Activated naive CD4-positive, alpha-beta T cell treated with Interleukin-2 at 50 U/mL for 16 hours (primary cell): Measurements from ENCODE around the gene IMPDH1.
A peak's percentile ranks its signal among the peaks of the same experiment; 100 is the strongest.
"Not testable (repeated sequence)": the region's sequence is repeated elsewhere in the genome, so short reads cannot be mapped to it uniquely, and the experiment has no call there.

Experiments
- DNase-seq: peaks from one replicate; pipeline ENCODE4 v3.0.0-alpha.2; 2020

Gene IMPDH1

DNA sequence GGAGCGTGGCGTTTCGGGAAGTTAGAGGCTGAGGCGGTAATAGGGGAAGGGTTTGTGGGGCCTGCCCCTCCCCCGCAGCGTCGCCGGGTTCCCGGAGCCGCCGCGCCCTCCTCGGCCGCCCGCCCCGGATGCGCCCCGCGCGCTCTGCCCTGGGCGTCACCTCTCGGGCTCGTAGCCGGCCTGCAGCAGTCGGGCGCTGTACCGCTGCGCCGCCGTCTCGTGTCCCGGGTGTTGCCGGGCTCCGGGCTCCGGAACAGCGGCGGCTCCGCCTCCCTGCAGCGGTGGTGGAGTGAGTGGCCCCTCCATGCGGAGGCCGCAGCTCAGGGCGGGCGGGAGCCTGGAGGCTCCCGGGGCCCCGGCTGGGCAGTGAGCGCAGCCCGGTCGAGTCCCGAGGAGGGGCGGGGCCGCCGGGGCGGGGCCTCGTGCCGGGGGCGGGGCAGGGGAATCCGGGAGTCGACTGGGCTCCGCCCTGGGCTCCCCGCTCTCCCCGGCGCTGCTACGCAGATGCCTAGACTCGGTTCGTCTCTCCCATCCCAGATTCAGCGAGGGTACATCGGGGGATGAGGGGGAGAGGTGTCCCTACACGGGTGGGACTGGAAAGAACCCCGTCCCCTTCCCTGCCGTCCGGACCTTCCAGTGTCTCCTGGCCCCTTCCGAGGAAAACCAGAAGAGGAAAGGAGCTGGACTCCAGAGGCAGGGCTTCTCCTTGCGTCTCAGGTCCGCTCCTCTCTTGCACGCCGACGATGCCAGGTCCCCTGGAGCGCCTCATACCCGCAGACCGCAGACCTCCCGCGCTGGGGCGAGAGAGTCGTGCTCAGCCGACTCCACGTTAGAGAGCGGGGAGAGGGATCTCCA is at the start of gene IMPDH1:
Gene IMPDH1 (minus strand): TSS at position 387 of the 855 bp plus-strand sequence. CDS start 81 bp downstream, at position 306.
- peak; percentile 88 for DNase-seq

DNA sequence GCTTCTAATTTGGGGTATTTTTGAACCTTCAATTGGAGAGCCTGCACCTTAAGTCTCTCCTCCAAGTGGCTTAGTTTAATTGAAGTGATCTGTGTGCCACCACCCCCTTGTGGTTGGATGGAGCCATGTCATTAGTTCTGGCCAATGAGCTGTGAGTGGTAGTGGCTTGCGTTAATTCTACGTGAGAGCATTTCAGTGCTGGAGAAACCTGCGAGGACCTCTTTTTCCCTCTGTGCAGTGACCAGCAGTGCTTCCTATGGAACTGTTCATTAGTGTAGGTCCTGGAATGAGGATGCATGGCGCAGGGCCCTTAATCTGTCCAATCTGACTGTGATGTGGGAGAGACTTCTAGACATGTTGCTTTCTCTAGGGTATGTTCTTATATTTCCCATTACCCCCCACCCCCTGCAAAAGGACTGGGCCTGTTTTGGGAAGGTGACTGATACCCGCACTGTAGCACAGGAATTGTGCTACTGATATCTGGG is 49.7 kb upstream of the IMPDH1 start:
- peak; percentile 68 for DNase-seq

DNA sequence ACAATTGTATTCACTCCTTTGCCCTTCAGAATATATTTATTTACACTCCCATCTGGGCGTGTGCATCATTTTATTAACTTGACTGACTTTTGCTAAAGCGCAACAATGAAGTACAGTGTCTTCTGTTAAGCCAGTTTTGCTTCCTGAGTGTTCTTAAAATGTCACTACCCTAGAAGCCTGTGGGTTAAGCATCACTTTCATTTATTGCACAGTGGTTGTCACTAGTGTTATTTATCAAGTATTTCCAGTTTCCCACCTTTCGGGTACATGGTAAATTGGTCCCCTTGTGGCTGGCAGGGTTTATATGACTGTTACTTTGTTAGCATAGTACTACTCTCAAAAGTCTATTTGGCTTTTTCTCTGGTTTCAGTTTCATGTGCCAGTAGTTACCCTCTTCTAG is 49.2 kb upstream of the IMPDH1 start:
- DNase-seq, result peak; percentile 24

DNA sequence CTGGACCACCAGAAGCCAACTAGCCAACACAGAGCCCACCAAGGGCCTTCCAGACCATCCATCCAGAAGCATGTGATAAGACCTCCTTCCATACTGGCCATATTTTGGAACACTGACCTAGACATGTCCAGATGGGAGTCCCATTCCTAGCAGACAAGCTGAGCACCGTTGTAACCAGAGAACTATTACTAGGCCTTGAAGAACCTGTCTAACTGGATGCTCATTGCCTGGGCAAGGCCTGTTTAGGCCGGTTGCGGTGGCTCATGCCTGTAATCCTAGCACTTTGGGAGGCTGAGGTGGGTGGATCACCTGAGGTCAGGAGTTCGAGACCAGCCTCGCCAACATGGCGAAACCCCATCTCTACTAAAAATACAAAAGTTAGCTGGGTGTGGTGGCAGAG is 47.6 kb upstream of the IMPDH1 start:
- not testable (repeated sequence) for DNase-seq

DNA sequence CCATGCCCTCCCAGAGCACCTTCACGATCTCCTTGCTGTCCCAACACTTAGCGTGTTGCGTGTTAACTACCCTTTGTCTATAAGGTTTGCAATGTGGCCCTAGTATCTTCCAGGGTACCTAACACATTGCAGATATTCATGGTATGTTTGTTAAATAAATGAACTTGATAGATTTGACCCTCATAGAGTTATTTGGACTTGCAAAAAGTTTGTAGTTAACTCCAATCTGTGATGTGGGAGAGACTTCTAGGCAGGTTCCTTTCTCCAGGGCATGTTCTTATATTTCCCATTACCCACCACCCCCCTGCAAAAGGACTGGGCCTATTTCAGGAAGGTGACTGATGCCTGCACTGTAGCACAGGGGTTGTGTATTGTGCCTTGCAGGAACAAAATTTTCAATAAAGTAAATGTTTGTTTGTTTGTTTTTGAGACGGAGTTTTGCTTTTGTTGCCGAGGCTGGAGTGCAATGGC is 46.5 kb upstream of the IMPDH1 start:
- no peak for DNase-seq

DNA sequence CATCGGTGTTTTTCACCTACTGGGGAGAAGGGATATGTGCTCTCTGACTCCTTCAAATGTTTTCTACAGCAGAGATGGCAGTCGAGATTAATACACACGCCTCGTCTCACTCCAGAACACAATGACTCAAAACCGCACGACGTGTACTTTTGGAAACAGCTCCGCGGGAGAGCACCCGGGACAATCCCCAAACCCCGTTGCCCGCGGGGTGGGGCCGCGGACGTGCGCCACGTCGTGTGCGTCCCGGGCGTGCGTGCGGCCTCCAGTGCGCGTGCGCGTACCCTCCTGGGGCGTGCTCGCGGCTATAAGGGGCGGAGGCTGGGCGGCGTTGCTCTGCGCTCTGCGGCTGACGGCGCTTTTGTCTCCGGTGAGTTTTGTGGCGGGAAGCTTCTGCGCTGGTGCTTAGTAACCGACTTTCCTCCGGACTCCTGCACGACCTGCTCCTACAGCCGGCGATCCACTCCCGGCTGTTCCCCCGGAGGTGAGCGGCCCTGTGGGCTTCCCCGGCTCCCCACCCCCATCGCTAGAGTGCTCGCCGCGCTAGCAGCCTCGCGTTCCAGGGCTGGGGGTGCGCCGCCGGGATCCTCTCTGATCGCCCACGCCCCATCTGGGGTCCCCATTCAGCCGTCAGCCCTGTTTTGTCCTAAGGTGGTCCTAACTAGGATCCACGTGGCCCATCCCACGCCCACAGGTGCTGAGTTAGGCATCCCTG is 45.9 kb upstream of the IMPDH1 start, which contains the start of gene HILPDA:
Gene HILPDA (plus strand): TSS at position 336 of the 712 bp plus-strand sequence. CDS start 1,391 bp downstream, outside the sequence.
- peak; percentile 94 for DNase-seq

DNA sequence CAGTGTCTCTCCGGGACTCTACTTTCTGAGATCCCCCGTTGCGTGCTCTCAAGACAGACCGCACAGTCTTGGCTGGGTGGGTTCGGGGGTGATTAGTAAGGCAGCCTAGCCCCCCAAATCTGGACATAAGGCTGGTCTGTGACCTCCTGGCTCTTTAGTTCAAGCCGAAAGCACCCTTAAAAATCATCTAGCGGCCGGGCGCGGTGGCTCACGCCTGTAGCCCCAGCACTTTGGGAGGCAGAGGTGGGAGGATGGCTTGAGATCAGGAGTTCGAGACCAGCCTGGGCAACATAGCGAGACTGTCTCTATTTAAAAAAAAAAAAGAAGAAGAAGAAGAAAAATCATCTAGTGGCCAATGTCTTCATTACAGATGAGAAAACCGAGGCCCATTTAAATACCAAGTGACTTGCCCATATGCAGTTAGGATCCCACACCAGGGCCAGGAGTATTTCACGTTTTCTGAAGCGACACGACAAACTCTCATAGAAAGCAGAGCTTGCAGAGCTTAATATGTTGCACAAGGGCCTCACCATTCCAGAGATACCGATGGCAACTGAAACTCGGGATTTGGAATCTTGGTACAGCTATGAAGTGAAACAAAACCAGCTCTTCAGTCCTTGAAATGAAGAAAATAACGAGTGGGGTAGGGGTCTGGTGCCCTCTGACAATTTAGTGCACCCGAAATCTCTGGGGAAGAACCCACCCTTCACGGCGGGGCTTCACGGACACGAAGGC is 45.2 kb upstream of the IMPDH1 start:
- no peak for DNase-seq

DNA sequence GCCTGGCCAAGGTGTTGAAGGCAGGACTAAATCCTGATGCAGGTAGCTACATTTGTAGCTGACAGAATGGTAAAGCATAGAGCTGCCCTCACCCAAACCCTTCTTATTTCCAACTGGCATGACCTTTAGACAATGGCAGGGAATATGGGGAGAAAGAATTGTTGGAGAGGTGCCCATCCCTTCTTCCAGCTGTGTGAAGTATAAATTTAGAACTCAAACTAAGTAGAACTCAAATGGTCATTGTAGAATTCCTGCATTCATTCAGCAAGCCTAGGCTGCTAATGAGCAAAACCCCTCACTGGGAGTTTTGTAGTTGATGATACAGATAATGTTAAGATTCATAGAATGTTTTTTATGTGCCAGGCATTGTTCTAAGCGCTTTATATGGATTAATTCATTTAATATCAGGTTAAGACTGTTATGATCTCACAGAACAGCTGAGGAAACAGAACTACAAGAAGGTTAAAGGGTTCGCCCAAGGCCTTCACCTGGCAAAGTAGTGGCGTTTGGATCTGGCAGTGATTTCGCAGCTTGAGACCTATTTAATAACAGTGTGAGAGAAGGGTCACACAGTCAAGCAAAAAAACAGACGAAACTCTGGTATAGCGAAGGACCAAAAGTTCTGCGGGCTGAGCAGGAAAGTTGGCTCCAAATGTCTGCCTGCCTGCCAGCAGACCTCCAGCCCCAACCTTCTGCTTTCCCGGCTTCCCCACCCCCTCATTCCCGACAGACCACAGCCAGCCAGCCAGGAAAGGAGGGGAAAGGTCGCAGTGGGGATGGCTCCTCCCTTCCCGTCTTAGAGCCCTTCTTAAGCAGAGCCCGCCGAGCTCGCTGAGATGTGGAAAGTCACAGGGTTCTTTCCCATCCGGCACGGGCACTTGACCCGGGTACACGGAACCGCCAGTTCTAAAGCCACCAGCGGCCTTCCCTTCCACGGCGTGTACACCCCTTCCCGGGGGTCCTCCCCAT is 44.3 kb upstream of the IMPDH1 start:
- DNase-seq, result no peak

DNA sequence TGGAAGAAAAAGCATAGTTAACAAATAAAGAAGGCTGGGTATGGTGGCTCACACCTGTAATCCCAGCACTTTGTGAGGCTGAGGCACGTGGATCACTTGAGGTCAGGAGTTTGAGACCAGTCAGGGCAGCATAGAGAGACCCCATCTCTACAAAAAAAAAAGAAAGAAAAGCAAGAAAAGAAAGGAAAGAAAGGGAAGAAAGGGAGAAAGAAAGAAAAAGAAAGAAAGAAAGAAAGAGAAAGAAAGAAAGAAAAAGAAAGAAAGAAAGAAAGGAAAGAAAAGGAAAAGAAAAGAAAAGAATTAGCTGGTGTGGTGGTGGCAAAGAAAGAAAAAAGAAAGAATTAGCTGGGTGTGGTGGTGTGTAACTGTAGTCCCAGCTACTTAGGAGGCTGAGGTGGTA is 42.8 kb upstream of the IMPDH1 start:
- no peak for DNase-seq

DNA sequence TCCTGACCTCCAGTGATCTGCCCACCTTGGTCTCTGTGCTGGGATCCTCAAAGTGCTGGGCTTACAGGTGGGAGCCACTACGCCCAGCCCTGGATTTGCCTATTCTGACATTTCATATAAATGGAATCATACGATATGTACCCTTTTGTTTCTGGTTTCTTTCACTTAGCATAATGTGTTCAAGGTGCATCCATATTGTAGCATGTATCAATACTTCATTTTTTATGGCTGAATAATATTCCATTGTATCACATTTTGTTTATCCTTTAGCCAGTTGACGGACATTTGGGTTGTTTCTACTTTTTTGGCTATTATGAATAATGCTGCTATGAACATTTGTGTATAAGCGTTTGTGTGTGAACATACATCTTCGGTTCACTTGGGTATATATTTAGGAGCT is 41.1 kb upstream of the IMPDH1 start:
- no peak for DNase-seq

DNA sequence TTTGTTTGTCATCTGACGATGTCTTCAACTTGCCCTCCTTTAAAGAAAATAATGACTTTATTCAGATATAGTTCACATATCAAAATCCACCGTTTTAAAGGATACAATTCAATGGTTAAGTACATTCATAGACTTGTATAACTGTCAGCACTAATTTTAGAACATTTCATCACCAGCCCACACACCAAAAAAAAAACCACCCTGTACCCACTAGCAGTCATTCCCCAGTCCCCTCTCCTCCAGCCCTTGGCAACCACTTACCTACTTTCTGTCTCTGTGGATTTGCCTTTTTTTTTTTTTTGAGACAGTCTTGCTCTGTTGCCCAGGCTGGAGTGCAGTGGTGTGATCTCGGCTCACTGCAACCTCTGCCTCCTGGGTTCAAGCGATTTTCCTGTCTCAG is 40.6 kb upstream of the IMPDH1 start:
- DNase-seq, result no peak

DNA sequence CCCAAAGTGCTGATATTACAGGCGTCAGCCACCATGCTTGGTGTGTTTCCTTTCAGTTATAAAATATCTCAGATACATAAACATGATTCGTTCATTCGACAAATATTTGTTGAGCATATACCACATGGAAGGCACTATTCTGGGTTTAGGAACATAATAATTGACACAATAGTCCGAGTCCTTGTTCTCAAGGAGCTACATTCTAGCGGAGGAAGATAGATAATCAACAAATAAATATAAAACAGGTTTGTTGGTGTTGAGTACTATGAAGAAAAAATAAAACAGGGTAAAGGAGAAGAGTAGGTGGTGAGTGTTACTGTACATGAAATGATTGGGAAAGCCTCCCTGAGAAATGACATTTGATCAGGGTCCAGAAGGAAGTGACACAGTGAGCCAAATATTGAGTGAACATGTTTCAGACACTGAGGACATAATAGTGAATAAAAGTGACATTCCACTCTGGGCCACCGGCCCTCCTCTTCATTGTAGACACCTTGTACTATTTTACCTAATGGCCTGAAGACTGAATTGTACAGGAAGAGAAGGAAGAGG is 39.0 kb upstream of the IMPDH1 start:
- DNase-seq, result no peak

DNA sequence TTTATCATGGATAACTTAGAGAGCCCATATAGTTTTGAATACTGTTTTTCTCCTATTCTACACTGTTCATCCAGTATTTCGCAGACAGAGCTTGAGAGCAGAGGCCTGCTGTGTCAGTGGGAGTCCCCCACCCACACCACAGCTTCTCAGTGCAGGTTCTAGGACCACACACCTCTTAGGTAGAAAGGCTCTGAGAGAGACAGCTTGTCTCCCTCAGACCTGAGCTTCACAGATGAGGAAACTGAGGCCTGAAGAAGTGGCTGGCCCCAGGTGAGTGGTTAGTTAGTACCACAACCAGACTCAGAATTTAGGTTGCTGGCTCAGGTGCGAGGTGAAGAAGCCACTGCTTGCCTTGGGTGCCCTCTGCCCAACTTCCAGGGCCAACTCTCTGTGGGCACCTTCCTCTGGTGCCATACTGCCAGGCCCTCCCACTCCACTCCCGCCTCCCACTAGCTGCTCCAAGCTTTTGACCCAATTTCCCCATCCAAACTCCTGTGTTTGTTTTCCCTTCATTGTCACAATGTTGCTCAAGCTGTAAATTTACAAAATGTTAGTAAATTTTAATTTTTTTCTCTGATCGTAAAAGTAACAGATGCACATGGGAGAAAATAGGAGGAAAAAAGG is 38.3 kb upstream of the IMPDH1 start:
- DNase-seq, result no peak

DNA sequence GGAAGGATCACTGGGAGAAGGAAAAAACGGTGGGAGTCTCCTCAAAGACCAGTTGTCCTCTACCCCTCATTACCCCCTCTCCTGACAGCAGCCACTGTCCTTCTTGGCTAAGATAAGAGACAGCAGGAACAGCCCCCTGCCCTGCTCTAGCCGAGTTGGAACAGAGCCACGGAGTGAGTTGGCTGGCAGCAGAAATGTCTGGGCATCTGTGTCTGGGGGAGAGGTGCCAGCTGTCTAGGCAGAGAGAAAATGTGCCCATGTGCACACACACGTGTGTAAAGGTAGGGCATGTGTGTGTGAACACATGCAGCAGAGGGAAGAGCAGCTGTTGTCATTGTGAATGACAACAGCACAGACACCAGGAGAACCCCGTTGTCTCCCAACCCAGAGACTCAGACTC is 36.5 kb upstream of the IMPDH1 start:
- DNase-seq, result no peak

DNA sequence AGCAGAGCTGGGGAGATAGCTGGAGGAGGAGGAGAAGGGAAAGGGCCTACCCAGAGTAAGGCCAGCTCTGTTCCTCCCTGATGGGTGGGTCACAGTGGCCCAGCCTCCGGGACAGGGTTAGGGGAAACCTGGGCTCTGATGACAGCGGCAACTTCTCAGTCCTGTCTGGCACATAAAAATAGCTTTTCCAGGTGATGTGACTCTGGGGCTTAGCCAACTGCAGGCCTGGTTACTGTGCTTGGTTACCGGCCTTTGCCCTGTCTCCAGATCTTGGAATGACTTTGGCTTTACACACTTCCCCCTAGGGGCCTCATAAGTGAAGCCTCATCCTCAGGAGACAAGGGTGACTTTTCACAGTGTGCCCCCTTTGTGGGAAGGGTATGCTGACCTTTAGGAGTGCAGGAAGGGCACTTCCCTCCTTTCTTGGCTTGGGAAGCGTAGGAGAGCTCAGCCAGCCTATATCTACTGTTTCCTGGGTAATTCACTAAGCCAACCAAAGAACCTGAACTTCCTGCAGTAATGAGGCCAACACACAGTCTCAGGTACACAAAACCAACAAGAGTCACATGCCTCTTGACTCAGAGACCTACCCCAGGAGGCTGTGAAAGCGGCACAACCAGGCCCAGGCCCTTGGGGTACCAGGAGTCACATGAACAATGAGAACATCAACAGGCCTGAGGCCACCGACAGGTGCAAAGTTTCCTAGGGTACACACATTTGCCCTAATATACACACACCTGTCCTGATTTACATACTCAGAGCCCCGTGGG is 34.2 kb upstream of the IMPDH1 start:
- no peak for DNase-seq

DNA sequence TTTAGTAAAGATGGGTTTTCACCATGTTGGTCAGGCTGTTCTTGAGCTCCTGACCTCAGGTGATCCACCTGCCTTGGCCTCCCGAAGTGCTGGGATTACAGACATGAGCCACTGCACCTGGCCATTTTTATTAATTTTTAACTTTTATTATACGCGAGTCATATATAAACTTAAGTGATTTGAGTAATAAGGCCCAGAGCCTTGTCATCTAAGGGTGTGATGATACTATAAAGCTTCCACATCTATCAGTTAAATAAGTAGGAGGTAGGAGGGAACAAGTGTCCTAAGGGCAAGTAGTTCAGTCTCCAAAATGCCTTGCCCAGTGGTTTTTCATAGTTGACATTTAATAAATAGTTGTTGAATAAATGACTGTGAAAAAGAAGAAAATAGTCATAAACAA is 32.6 kb upstream of the IMPDH1 start:
- DNase-seq, result no peak

DNA sequence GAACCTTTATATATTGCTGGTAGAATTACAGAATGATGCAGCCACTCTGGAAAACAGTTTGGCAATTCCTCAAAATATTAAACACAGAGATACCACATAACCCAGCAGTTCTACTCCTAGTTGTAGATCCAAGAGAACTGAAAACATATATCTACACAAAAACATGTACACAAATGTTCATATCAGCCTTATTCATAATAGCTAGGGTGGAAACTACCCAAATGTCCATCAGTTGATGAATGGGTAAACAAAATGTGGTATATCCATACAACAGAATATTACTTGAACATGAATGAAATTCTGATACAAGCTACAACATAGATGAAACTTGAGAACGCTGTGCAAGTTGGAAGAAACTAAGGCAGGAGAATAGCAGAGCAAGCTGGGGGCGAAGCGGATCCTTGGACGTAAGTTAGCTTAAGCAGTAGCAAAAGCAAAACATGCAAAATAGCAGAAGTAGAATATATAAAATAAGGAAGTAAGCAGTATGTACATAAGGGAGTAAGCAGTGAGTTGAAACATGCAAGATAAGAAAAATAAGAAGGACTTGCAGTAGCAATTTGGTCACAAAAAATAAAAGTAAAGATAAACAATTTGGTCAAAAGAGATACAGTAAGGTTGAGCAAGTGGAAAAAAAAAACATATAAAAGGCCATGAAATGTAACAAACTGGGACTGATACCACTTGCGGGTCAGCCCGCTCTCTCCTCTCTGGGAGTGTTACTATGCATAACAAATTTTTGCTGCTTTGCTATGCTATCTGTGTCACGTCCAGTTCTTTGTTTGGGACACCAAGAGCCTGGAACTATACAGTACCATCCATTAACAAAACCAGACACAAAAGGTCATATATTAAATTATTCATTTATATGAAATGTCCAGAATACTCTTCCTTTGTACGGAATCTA is 27.9 kb upstream of the IMPDH1 start:
- no peak for DNase-seq

DNA sequence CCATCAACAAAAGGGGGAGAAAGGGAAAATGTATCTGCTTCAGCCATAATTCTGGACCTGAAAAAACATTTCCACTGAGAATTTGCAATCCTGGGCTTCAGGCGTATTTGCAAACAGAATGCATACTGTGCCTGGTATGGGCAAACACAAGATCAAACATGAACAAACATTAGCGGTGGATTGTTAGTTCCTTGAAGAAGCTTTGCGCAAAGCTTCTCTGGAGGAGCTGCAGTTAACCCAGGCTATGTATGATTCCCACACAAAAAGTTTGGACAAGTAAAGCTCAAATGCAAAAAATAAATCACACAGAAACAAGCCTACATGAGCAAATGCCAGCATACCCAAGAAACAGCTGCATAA is 25.5 kb upstream of the IMPDH1 start:
- DNase-seq, result no peak
